ENCODE data around the gene SRD5A1.

Gene SRD5A1

GRCh38 chr5:6704361-6704851 is 71.2 kb downstream of the SRD5A1 start:
- Histone ChIP-seq H3K9me3 (ENCODE audit: control insufficient read depth in 1 of 2, low read length in 2 of 2) (no peaks in the 10 kb centered on the region), H3K36me3 (ENCODE audit: control insufficient read depth in 1 of 2, insufficient read depth in 2 of 2, low read length in 2 of 2) (peaks cover 0 to 3% of the 10 kb centered on the region in 2 donors), H3K27me3 (ENCODE audit: low read depth, low read length) (no peaks in the 10 kb centered on the region), H3K4me1 (ENCODE audit: control insufficient read depth in 1 of 2, insufficient read depth in 2 of 2, low read length in 2 of 2) (peaks cover 0 to 21% of the 10 kb centered on the region in 2 donors), H3K4me3 (ENCODE audit: low read depth in 1 of 2, low read length in 2 of 2) (no peak overlapping the region), H3K27ac (ENCODE audit: low read length) (peak overlapping the region; percentile 46)

- Histone ChIP-seq H3K27ac (ENCODE audit: low read length) (peak overlapping the region; percentile 46), H3K27me3 (ENCODE audit: low read depth, low read length) (no peaks in the 10 kb centered on the region), H3K4me1 (ENCODE audit: control insufficient read depth in 1 of 2, insufficient read depth in 2 of 2, low read length in 2 of 2) (peaks cover 0 to 21% of the 10 kb centered on the region in 2 donors), H3K36me3 (ENCODE audit: control insufficient read depth in 1 of 2, insufficient read depth in 2 of 2, low read length in 2 of 2) (peaks cover 0 to 3% of the 10 kb centered on the region in 2 donors), H3K4me3 (ENCODE audit: low read depth in 1 of 2, low read length in 2 of 2) (no peak overlapping the region), H3K9me3 (ENCODE audit: control insufficient read depth in 1 of 2, low read length in 2 of 2) (no peaks in the 10 kb centered on the region)
Measured at GRCh38 chr5:6705088-6705487, 71.8 kb downstream of the SRD5A1 start.

GRCh38 chr5:6705959-6706358 is 72.7 kb downstream of the SRD5A1 start:
- Histone ChIP-seq H3K9me3 (ENCODE audit: control insufficient read depth in 1 of 2, low read length in 2 of 2) (no peaks in the 10 kb centered on the region), H3K4me3 (ENCODE audit: low read depth in 1 of 2, low read length in 2 of 2) (no peak overlapping the region), H3K4me1 (ENCODE audit: control insufficient read depth in 1 of 2, insufficient read depth in 2 of 2, low read length in 2 of 2) (peaks cover 0 to 21% of the 10 kb centered on the region in 2 donors), H3K27ac (ENCODE audit: low read length) (no peak overlapping the region), H3K36me3 (ENCODE audit: control insufficient read depth in 1 of 2, insufficient read depth in 2 of 2, low read length in 2 of 2) (peaks cover 0 to 3% of the 10 kb centered on the region in 2 donors), H3K27me3 (ENCODE audit: low read depth, low read length) (no peaks in the 10 kb centered on the region)

GRCh38 chr5:6707852-6708251 is 74.6 kb downstream of the SRD5A1 start:
- Histone ChIP-seq H3K27me3 (ENCODE audit: low read depth, low read length) (no peaks in the 10 kb centered on the region), H3K27ac (ENCODE audit: low read length) (no peak overlapping the region), H3K36me3 (ENCODE audit: control insufficient read depth in 1 of 2, insufficient read depth in 2 of 2, low read length in 2 of 2) (peaks cover 0 to 8% of the 10 kb centered on the region in 2 donors), H3K4me1 (ENCODE audit: control insufficient read depth in 1 of 2, insufficient read depth in 2 of 2, low read length in 2 of 2) (peaks cover 6 to 26% of the 10 kb centered on the region in 2 donors), H3K9me3 (ENCODE audit: control insufficient read depth in 1 of 2, low read length in 2 of 2) (no peaks in the 10 kb centered on the region), H3K4me3 (ENCODE audit: low read depth in 1 of 2, low read length in 2 of 2) (no peak overlapping the region)

GRCh38 chr5:6708814-6709213 is 75.6 kb downstream of the SRD5A1 start:
- no peak overlapping the region for H3K4me3 ChIP-seq (ENCODE audit: low read depth in 1 of 2, low read length in 2 of 2)
- H3K9me3 ChIP-seq (ENCODE audit: control insufficient read depth in 1 of 2, low read length in 2 of 2): no peaks in the 10 kb centered on the region
- H3K4me1 ChIP-seq (ENCODE audit: control insufficient read depth in 1 of 2, insufficient read depth in 2 of 2, low read length in 2 of 2): peaks cover 6 to 23% of the 10 kb centered on the region in 2 donors
- H3K27me3 ChIP-seq (ENCODE audit: low read depth, low read length): no peaks in the 10 kb centered on the region
- no peak overlapping the region for H3K27ac ChIP-seq (ENCODE audit: low read length)
- peaks cover 0 to 8% of the 10 kb centered on the region in 2 donors for H3K36me3 ChIP-seq (ENCODE audit: control insufficient read depth in 1 of 2, insufficient read depth in 2 of 2, low read length in 2 of 2)

- H3K9me3 ChIP-seq (ENCODE audit: control insufficient read depth in 1 of 2, low read length in 2 of 2): no peaks in the 10 kb centered on the region
- H3K27ac ChIP-seq (ENCODE audit: low read length): no peak overlapping the region
- H3K4me1 ChIP-seq (ENCODE audit: control insufficient read depth in 1 of 2, insufficient read depth in 2 of 2, low read length in 2 of 2): peaks cover 6 to 16% of the 10 kb centered on the region in 2 donors
- no peak overlapping the region for H3K4me3 ChIP-seq (ENCODE audit: low read depth in 1 of 2, low read length in 2 of 2)
- peaks cover 0 to 5% of the 10 kb centered on the region in 2 donors for H3K36me3 ChIP-seq (ENCODE audit: control insufficient read depth in 1 of 2, insufficient read depth in 2 of 2, low read length in 2 of 2)
- no peaks in the 10 kb centered on the region for H3K27me3 ChIP-seq (ENCODE audit: low read depth, low read length)
Measured at GRCh38 chr5:6710070-6710469, 76.8 kb downstream of the SRD5A1 start.

GRCh38 chr5:6710551-6711318 is 77.5 kb downstream of the SRD5A1 start:
- Histone ChIP-seq H3K27me3 (ENCODE audit: low read depth, low read length) (no peaks in the 10 kb centered on the region), H3K4me3 (ENCODE audit: low read depth in 1 of 2, low read length in 2 of 2) (no peak overlapping the region), H3K36me3 (ENCODE audit: control insufficient read depth in 1 of 2, insufficient read depth in 2 of 2, low read length in 2 of 2) (peaks cover 0 to 5% of the 10 kb centered on the region in 2 donors), H3K27ac (ENCODE audit: low read length) (no peak overlapping the region), H3K9me3 (ENCODE audit: control insufficient read depth in 1 of 2, low read length in 2 of 2) (no peaks in the 10 kb centered on the region), H3K4me1 (ENCODE audit: control insufficient read depth in 1 of 2, insufficient read depth in 2 of 2, low read length in 2 of 2) (peaks cover 10 to 20% of the 10 kb centered on the region in 2 donors)

GRCh38 chr5:6711409-6712141 is 78.3 kb downstream of the SRD5A1 start:
- H3K27ac ChIP-seq (ENCODE audit: low read length): peak overlapping the region; percentile 83
- H3K36me3 ChIP-seq (ENCODE audit: control insufficient read depth in 1 of 2, insufficient read depth in 2 of 2, low read length in 2 of 2): peaks cover 0 to 5% of the 10 kb centered on the region in 2 donors
- no peaks in the 10 kb centered on the region for H3K27me3 ChIP-seq (ENCODE audit: low read depth, low read length)
- peaks cover 18 to 24% of the 10 kb centered on the region in 2 donors for H3K4me1 ChIP-seq (ENCODE audit: control insufficient read depth in 1 of 2, insufficient read depth in 2 of 2, low read length in 2 of 2)
- H3K4me3 ChIP-seq (ENCODE audit: low read depth in 1 of 2, low read length in 2 of 2): peak overlapping the region; percentile 72 to 80
- no peaks in the 10 kb centered on the region for H3K9me3 ChIP-seq (ENCODE audit: control insufficient read depth in 1 of 2, low read length in 2 of 2)

- H3K36me3 ChIP-seq (ENCODE audit: control insufficient read depth in 1 of 2, insufficient read depth in 2 of 2, low read length in 2 of 2): peaks cover 0 to 5% of the 10 kb centered on the region in 2 donors
- peak overlapping the region; percentile 83 for H3K27ac ChIP-seq (ENCODE audit: low read length)
- no peaks in the 10 kb centered on the region for H3K9me3 ChIP-seq (ENCODE audit: control insufficient read depth in 1 of 2, low read length in 2 of 2)
- H3K27me3 ChIP-seq (ENCODE audit: low read depth, low read length): no peaks in the 10 kb centered on the region
- H3K4me1 ChIP-seq (ENCODE audit: control insufficient read depth in 1 of 2, insufficient read depth in 2 of 2, low read length in 2 of 2): peaks cover 24 to 30% of the 10 kb centered on the region in 2 donors
- peak overlapping the region; percentile 72 to 80 for H3K4me3 ChIP-seq (ENCODE audit: low read depth in 1 of 2, low read length in 2 of 2)
Measured at GRCh38 chr5:6712142-6712576, 78.9 kb downstream of the SRD5A1 start.

GRCh38 chr5:6712577-6713273 is 79.5 kb downstream of the SRD5A1 start:
- Histone ChIP-seq H3K27me3 (ENCODE audit: low read depth, low read length) (no peaks in the 10 kb centered on the region), H3K27ac (ENCODE audit: low read length) (peak overlapping the region; percentile 83), H3K36me3 (ENCODE audit: control insufficient read depth in 1 of 2, insufficient read depth in 2 of 2, low read length in 2 of 2) (peaks cover 0 to 5% of the 10 kb centered on the region in 2 donors), H3K4me1 (ENCODE audit: control insufficient read depth in 1 of 2, insufficient read depth in 2 of 2, low read length in 2 of 2) (peaks cover 26 to 35% of the 10 kb centered on the region in 2 donors), H3K4me3 (ENCODE audit: low read depth in 1 of 2, low read length in 2 of 2) (peak overlapping the region; percentile 72 to 80), H3K9me3 (ENCODE audit: control insufficient read depth in 1 of 2, low read length in 2 of 2) (no peaks in the 10 kb centered on the region)

All from muscle layer of duodenum (tissue), 2 donors.